ENCODE results near the gene NUP214.
"Not testable (repeated sequence)": the region's sequence is repeated elsewhere in the genome, so short reads cannot be mapped to it uniquely, and the experiment has no call there.

Gene NUP214

DNA sequence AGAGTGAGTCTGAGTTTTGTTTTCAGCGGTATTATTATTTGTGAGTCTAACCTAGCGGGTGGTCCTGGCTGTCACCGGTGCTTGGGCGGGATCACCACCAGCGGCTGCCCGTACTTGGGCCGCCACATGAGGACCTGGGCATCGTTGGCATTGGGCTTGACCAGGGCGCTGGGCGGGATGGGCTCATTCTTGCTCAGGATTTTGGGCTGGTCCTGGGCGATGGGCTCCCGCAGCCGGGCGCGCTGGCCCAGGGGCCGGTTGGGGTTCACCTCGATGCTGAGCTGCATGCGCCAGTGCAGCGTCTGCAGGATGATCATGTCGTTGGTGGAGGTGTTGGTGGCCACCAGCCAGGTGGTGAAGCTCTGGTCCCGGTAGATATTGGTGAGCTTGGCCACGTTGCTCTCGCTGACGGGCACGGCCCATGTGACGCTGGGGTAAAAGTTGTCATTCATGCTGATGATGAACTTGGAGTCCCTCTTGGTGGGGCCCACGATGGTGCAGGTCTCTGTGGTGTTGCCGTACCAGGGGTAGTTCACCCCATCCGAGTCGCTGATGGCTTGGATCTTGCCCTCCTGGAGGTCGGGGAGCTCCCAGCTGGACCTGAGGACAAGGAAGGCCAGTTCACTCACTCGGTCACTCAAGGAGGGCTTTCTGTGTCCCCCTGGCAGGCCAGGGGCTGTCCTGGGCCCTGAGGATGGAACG lies 135.5 kb downstream of the NUP214 start:
- H3K4me3 ChIP-seq (ENCODE audit: extremely low read depth, insufficient read depth, low read length, poor library complexity, severe bottlenecking), result no peak overlapping the region
- no peak overlapping the region for H3K27ac ChIP-seq (ENCODE audit: low read depth, low read length, severe bottlenecking)
- WGBS, 2 experiments (ENCODE audit: insufficient coverage in 2 of 2), result 94 to 95% methylated on average over 26 to 31 of the region's 33 CpGs
- peaks cover 6% of the 10 kb centered on the region for H3K36me3 ChIP-seq (ENCODE audit: control insufficient read depth, insufficient read depth, low read length)
- peaks cover 5% of the 10 kb centered on the region for H3K4me1 ChIP-seq (ENCODE audit: control insufficient read depth, insufficient read depth, low read length, poor library complexity, severe bottlenecking)
- H3K9me3 ChIP-seq (ENCODE audit: control insufficient read depth, low read length), result no peaks in the 10 kb centered on the region

DNA sequence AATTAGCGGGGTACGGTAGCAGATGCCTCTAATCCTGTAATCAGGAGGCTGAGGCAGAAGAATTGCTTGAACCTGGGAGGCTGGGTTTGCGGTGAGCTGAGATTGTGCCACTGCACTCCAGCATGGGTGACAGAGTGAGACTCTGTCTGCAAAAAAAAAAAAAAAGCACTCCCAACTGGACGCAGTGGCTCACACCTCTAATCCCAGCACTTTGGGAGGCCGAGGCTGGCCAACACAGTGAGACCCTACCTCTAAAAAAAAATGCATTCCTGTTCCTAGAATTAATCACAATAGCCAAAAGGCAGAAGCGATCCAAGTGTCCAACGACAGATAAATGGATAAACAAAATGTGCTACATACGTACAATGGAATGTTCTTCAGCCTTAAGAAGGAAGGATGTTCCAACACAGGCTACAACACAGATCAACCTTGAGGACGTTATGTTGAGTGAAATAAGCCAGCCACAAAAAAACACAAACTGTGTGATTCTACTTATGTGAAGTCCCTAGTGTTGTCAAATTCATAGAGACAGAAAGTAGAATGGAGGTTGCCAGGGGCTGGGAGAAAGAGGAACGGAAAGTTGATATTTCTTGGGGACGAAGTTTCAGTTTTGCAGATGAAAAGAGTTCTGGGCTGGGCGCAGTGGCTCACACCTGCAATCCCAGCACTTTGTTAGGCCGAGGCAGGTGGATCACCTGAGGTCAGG lies 137.1 kb downstream of the NUP214 start:
- Histone ChIP-seq H3K4me3 (ENCODE audit: extremely low read depth, insufficient read depth, low read length, poor library complexity, severe bottlenecking) (no peak overlapping the region), H3K9me3 (ENCODE audit: control insufficient read depth, low read length) (no peaks in the 10 kb centered on the region), H3K36me3 (ENCODE audit: control insufficient read depth, insufficient read depth, low read length) (peaks cover 6% of the 10 kb centered on the region), H3K4me1 (ENCODE audit: control insufficient read depth, insufficient read depth, low read length, poor library complexity, severe bottlenecking) (no peaks in the 10 kb centered on the region), H3K27ac (ENCODE audit: low read depth, low read length, severe bottlenecking) (no peak overlapping the region)
- whole genome bisulfite sequencing, 2 experiments (ENCODE audit: insufficient coverage in 2 of 2), result 86 to 95% methylated on average over 8 to 10 of the region's 13 CpGs

DNA sequence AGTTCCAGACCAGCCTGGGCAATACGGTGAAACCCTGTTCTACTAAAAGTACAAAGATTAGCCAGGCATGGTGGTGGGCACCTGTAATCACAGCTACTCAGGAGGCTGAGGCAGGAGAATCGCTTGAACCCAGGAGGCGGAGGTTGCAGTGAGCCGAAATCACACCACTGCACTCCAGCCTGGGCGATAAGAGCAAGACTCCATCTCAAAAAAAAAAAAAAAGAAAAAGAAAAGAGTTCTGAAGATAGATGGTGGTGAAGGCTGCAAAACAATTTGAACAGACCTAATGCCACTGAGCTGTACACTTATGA lies 137.6 kb downstream of the NUP214 start:
- not testable (repeated sequence) for H3K27ac ChIP-seq (ENCODE audit: low read depth, low read length, severe bottlenecking); H3K9me3 ChIP-seq (ENCODE audit: control insufficient read depth, low read length); H3K4me1 ChIP-seq (ENCODE audit: control insufficient read depth, insufficient read depth, low read length, poor library complexity, severe bottlenecking); H3K36me3 ChIP-seq (ENCODE audit: control insufficient read depth, insufficient read depth, low read length); H3K4me3 ChIP-seq (ENCODE audit: extremely low read depth, insufficient read depth, low read length, poor library complexity, severe bottlenecking)
- 100% methylated on average over 1 of the region's 5 CpGs for WGBS, 2 experiments (ENCODE audit: insufficient coverage in 2 of 2)

DNA sequence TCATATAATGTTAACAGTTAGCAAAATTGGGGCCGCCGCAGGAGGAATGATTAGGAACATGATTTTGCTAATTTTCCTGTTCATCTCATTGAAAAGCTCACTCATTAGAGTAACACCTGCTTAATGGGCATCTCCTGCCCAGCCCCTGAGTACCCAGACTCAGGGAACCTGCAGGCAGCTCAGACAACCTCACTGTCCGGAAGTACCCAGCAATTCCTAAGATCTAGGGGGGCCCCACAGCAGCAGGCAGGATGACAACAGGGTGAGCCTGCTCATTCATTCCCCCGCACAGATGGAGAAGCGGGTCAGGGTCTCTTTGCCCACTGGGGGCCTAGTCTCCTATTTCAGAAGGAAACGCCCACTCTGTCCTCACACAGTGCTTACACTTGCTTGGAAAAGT lies 138.3 kb downstream of the NUP214 start:
- 87 to 92% methylated on average over 3 to 4 of the region's 6 CpGs for WGBS, 2 experiments (ENCODE audit: insufficient coverage in 2 of 2)
- Histone ChIP-seq H3K4me1 (ENCODE audit: control insufficient read depth, insufficient read depth, low read length, poor library complexity, severe bottlenecking) (no peaks in the 10 kb centered on the region), H3K4me3 (ENCODE audit: extremely low read depth, insufficient read depth, low read length, poor library complexity, severe bottlenecking) (no peak overlapping the region), H3K36me3 (ENCODE audit: control insufficient read depth, insufficient read depth, low read length) (peaks cover 6% of the 10 kb centered on the region), H3K27ac (ENCODE audit: low read depth, low read length, severe bottlenecking) (no peak overlapping the region), H3K9me3 (ENCODE audit: control insufficient read depth, low read length) (no peaks in the 10 kb centered on the region)

DNA sequence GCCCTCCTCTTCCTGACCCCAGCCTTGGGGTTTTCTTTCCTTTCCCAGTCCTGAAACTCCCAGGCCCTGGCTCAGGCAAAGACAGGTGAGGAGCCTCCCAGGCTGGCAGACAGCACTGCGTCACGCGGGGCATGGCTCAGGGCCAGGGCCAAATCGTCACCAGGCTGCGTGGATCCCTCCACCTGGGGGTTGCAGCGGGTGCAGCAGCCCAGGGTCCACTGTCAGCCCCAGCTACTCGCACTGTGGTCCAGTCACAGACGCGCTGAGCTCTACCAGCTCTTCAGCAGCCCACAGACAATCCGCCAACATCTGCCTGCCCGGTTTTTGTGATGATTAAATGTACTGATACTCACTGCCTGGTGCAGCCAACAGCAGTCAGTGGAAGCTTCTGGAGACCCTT lies 138.8 kb downstream of the NUP214 start:
- WGBS, 2 experiments (ENCODE audit: insufficient coverage in 2 of 2), result 93 to 96% methylated on average over 7 to 9 of the region's 11 CpGs
- no peak overlapping the region for H3K4me3 ChIP-seq (ENCODE audit: extremely low read depth, insufficient read depth, low read length, poor library complexity, severe bottlenecking)
- H3K4me1 ChIP-seq (ENCODE audit: control insufficient read depth, insufficient read depth, low read length, poor library complexity, severe bottlenecking), result no peaks in the 10 kb centered on the region
- H3K27ac ChIP-seq (ENCODE audit: low read depth, low read length, severe bottlenecking), result no peak overlapping the region
- no peaks in the 10 kb centered on the region for H3K9me3 ChIP-seq (ENCODE audit: control insufficient read depth, low read length)
- peaks cover 6% of the 10 kb centered on the region for H3K36me3 ChIP-seq (ENCODE audit: control insufficient read depth, insufficient read depth, low read length)

DNA sequence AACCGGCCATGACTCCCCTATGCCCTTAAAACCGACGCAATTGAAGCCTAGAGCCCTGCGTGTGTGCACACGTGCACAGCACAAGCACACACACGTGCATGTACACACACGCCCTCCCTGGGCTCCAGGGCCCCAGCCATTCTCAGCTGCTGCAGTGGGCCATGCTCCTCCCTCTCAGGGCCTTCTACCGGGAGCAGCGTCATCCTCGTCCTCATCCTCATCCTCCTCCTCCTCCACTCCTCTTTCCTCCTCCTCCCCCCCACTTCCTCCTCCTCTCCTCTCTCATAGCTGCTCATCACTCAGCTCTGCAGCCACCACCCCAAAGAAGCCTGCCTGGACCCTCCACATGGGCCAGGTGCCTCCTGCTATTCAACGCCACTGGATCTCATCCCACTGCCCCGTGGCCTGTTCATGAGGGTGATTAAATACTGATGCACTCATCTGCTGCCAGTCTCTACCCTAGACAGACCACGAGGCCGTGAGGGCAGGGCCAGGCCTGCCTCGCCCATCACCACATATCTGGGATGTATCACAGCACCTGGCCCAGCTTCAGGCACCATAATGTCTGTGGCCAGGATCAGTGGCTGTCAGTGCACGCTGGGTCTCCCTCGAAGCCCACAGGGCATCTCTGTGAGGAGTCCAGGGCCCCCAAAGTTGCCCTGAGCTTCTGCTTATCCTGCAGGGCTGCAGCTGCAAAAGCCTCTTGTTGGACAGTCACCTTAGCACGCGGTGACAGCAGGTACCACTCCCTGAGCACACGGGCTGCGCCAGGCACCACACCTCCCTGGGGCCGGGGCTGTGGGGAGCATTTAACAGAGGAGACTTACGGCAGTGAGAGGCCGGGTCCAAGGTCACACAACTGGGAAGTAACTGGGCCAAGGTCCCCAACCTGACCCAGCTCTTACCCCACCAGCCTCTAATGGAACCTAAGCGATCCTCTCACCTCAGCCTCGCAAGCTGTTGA lies 141.2 kb downstream of the NUP214 start:
- H3K4me1 ChIP-seq (ENCODE audit: control insufficient read depth, insufficient read depth, low read length, poor library complexity, severe bottlenecking), result no peaks in the 10 kb centered on the region
- H3K27ac ChIP-seq (ENCODE audit: low read depth, low read length, severe bottlenecking), result no peak overlapping the region
- WGBS, 2 experiments (ENCODE audit: insufficient coverage in 2 of 2), result 90 to 91% methylated on average over 24 to 26 of the region's 26 CpGs
- no peaks in the 10 kb centered on the region for H3K36me3 ChIP-seq (ENCODE audit: control insufficient read depth, insufficient read depth, low read length)
- H3K4me3 ChIP-seq (ENCODE audit: extremely low read depth, insufficient read depth, low read length, poor library complexity, severe bottlenecking), result no peak overlapping the region
- H3K9me3 ChIP-seq (ENCODE audit: control insufficient read depth, low read length), result no peaks in the 10 kb centered on the region

DNA sequence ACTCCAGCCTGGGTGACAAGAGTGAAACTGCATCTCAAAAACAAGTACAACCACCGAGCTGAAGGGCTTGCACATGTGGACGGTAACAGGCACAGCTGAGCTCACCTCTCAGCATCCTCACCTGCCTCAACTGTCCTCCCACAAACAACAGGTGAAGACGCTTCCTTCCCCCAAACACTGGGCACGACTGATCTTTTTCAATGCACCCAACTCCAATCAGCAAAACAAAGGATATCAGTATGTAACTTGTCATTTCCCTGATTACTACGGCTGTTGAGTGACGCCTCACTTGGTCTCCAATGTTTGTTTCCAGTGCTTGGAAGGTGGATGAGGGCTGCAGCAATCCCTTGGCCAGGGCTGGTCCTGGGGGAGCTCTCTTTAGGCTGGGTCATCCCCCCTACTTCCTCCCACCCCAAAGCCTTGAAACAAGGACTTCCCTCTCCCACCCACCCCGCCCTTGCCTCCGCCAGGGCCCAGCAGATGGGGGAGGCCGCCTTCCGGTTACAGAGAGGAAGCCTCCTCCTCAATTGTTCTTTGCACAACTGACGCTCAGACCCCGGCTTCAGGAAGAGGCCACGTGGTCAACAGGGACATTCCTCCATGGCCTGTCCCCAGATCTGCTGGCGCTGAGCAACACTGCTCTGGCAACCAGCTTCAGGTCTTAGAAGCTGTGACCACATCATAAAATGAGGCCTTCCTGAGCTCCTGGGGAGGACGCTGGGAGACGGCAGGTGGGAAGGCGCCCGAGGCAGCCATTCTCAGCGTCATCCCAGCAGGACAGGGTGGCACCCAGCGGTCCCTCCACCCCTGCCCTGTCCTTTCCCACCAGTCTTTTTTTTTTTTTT lies 145.0 kb downstream of the NUP214 start:
- H3K4me3 ChIP-seq (ENCODE audit: extremely low read depth, insufficient read depth, low read length, poor library complexity, severe bottlenecking), result no peak overlapping the region
- no peaks in the 10 kb centered on the region for H3K9me3 ChIP-seq (ENCODE audit: control insufficient read depth, low read length)
- H3K27ac ChIP-seq (ENCODE audit: low read depth, low read length, severe bottlenecking), result peak overlapping the region; percentile 5
- H3K36me3 ChIP-seq (ENCODE audit: control insufficient read depth, insufficient read depth, low read length), result no peaks in the 10 kb centered on the region
- 65 to 77% methylated on average over 10 to 16 of the region's 20 CpGs for WGBS, 2 experiments (ENCODE audit: insufficient coverage in 2 of 2)
- peaks cover 6% of the 10 kb centered on the region for H3K4me1 ChIP-seq (ENCODE audit: control insufficient read depth, insufficient read depth, low read length, poor library complexity, severe bottlenecking)

DNA sequence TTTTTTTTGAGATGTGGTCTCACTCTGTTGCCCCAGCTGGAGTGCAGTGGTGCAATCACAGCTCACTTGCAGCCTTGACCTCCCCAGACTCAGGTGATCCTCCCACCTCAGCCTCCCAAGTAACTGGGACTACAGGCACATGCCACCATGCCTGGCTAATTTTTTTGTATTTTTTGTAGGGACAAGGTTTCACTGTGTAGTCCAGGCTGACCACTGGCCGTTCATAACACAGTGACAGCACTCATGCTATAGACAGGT lies 145.6 kb downstream of the NUP214 start:
- WGBS, 2 experiments (ENCODE audit: insufficient coverage in 2 of 2), result 93 to 100% methylated on average over 1 of the region's 1 CpG
- not testable (repeated sequence) for H3K4me3 ChIP-seq (ENCODE audit: extremely low read depth, insufficient read depth, low read length, poor library complexity, severe bottlenecking); H3K9me3 ChIP-seq (ENCODE audit: control insufficient read depth, low read length); H3K36me3 ChIP-seq (ENCODE audit: control insufficient read depth, insufficient read depth, low read length); H3K4me1 ChIP-seq (ENCODE audit: control insufficient read depth, insufficient read depth, low read length, poor library complexity, severe bottlenecking)
- peak overlapping the region; percentile 5 for H3K27ac ChIP-seq (ENCODE audit: low read depth, low read length, severe bottlenecking)

DNA sequence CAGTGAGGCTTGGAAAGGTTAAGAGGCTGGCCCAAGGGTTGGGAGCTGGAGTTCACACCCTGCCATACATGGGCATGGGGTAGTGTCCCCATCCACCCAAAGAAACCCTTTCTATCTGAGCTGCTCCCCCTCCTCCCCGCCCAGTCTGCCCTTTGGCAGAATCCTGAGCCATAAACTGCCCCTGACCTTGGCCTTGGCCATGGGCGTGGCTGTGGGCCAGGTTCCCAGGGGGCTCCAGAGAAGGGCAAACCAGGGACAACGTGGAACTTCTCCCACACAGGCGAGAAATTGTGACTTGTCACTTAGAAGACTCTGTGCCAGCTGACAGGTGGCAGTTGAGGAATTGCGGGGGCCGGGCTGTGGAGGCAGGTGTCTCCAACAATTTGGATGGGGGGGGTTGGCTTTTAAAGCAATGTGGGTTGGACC lies 146.1 kb downstream of the NUP214 start:
- 95 to 100% methylated on average over 3 to 4 of the region's 6 CpGs for WGBS, 2 experiments (ENCODE audit: insufficient coverage in 2 of 2)
- Histone ChIP-seq H3K4me3 (ENCODE audit: extremely low read depth, insufficient read depth, low read length, poor library complexity, severe bottlenecking) (no peak overlapping the region), H3K36me3 (ENCODE audit: control insufficient read depth, insufficient read depth, low read length) (no peaks in the 10 kb centered on the region), H3K9me3 (ENCODE audit: control insufficient read depth, low read length) (no peaks in the 10 kb centered on the region), H3K27ac (ENCODE audit: low read depth, low read length, severe bottlenecking) (no peak overlapping the region), H3K4me1 (ENCODE audit: control insufficient read depth, insufficient read depth, low read length, poor library complexity, severe bottlenecking) (peaks cover 6% of the 10 kb centered on the region)

DNA sequence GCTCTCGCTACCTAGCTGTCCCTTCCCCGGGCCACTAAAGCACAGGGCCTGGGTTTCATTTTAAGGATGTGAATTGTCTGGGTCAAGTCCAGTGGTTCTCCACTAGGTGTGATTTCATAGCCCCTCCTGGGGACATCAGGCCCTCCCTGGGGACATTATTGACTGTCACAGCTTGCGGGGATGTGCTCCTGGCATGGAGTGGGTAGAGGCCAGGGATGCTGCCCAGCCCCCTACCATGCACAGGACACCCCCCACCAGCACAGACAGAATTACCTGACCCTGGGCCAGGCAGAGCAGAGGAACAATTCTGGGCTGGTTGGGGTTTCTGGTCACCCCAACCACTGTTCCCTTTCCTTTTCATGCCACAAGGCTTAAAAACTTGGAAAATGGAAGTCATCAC lies 146.8 kb downstream of the NUP214 start:
- no peaks in the 10 kb centered on the region for H3K9me3 ChIP-seq (ENCODE audit: control insufficient read depth, low read length)
- H3K4me1 ChIP-seq (ENCODE audit: control insufficient read depth, insufficient read depth, low read length, poor library complexity, severe bottlenecking), result peaks cover 6% of the 10 kb centered on the region
- no peak overlapping the region for H3K4me3 ChIP-seq (ENCODE audit: extremely low read depth, insufficient read depth, low read length, poor library complexity, severe bottlenecking)
- no peak overlapping the region for H3K27ac ChIP-seq (ENCODE audit: low read depth, low read length, severe bottlenecking)
- H3K36me3 ChIP-seq (ENCODE audit: control insufficient read depth, insufficient read depth, low read length), result no peaks in the 10 kb centered on the region
- 94% methylated on average over 2 to 3 of the region's 3 CpGs for WGBS, 2 experiments (ENCODE audit: insufficient coverage in 2 of 2)
